NCI-H510A treated with DMSO at 0.1 percent for 48 hours (cell line): Measurements from ENCODE around the gene BDH1.
A peak's percentile ranks its signal among the peaks of the same experiment; 100 is the strongest.
"Not testable (repeated sequence)": the region's sequence is repeated elsewhere in the genome, so short reads cannot be mapped to it uniquely, and the experiment has no call there.

Experiments
- DNase-seq: peaks from one replicate; lab custom pipeline; 2025; lab: John Stamatoyannopoulos, UW

BDH1 gene

DNA sequence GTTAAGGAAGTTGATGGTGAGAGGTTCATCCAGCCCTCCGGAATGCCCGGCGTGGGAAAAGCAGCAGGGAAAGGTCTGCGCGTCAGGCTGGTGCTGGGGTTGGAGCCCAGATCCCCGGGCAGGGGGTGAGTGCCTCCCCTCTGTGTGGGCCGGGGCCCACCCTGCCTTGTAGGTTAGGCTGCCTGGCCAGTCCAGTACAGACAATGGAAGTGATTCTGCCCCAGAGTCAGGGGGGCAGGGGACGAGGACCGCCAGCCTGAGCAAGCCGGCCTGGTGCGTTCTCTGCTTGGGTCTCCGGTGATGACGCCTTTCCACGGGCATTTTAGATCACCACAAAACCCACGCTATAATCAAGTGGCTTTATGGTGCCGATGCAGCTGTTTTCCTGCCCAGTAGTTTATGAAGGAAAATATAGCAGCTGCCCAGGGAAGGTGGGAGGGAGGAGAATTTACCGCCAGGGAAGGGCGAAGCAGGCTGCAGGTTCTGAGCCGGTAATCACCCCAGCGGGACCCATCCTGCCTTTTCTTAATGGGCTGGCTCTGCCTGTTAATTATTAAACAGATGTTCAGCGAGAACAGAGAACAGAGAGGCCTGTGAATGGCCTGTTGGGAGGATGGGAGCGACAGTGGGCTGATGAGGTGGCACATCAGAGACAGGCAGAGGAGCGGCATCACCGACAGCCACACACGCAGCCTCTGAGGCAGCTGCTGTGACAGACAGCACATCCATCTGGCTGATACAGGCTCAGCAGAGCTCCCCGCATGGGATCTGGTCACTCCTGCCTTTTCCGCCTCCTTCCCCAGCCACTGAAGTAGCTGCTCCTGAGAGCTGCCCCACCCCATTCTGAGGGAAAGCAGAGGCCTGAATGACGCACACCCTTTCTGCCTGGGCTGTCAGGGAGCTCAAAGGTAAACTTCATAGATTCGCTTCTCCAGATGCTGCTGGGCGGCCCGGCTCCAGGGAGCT, 35.2 kb downstream of the BDH1 start:
- DNase-seq: no peak

- DNase-seq: no peak
Observed at GRCh38 chr3:197519801-197520211, 36.0 kb downstream of the BDH1 start.

GRCh38 chr3:197518881-197519421, 36.8 kb downstream of the BDH1 start:
- no peak for DNase-seq

DNA sequence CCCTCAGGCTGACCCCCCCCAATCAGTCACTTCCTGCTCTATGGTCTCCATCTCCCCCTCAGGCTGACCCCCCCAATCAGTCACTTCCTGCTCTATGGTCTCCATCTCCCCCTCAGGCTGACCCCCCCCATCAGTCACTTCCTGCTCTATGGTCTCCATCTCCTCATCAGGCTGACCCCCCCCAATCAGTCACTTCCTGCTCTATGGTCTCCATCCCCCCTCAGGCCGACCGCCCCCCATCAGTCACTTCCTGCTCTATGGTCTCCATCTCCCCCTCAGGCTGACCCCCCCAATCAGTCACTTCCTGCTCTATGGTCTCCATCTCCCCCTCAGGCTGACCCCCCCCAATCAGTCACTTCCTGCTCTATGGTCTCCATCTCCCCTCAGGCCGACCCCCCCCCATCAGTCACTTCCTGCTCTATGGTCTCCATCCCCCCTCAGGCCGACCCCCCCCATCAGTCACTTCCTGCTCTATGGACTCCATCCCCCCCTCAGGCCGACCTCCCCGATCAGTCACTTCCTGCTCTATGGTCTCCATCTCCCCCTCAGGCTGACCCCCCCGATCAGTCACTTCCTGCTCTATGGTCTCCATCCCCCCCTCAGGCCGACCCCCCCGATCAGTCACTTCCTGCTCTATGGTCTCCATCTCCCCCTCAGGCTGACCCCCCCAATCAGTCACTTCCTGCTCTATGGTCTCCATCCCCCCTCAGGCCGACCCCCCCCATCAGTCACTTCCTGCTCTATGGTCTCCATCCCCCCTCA, 37.7 kb downstream of the BDH1 start:
- not testable (repeated sequence) for DNase-seq

GRCh38 chr3:197516890-197517606, 38.7 kb downstream of the BDH1 start:
- DNase-seq: not testable (repeated sequence)

DNA sequence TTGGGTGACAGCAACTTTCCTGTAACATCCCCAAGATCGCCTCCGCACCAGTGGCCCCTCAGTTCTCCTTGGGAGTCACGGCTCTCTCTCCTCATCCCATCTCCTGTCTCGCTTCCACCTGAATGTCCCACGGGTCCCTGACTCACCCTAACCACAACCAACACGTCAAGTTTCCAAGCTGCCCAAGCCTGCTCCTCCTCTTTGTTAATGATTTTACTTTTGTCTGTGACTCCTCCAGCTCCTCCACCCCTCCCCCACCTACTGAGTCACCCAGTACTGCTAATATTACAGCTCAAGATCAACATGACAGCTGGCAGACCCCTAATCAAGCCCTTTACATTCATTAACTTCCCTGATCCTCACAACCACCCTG, 39.3 kb downstream of the BDH1 start:
- no peak for DNase-seq

- no peak for DNase-seq
Observed at GRCh38 chr3:197514786-197515355, 40.9 kb downstream of the BDH1 start.

GRCh38 chr3:197513953-197514785, 41.6 kb downstream of the BDH1 start:
- DNase-seq: no peak

DNA sequence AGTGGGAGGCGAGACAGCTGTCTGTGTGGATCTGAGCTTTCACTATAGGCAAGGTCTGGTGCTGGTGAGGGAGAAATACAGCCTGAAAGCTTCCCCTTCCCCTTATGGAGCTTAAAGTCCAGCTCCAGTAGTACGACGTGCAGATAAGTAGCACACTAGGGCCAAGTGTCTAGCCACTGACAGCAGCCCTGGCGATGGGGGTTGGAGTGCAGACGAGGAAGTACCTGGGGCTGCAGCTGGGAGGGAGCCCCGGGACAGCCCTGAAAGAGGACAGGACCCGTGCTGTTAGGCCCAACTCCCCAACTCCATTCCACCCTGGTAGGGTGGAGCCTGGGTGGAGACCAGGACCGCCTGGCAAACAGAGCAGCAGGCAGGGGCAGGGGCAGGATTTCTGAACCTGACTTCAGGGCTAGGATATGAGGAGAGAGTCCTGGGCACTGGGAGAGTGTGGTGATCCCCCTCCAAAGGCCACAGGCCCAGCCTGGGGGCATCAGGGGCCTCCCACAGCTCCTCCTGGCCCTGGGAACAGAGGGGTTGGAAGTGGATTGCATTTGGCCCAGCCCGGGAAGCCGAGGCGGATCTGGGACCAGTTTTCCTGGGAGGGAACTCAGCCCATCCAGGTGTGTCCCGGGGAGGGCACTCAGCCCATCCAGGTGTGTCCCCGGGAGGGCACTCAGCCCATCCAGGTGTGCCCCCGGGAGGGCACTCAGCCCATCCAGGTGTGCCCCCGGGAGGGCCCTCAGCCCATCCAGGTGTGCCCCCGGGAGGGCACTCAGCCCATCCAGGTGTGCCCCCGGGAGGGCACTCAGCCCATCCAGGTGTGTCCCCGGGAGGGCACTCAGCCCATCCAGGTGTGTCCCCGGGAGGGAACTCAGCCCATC, 42.8 kb downstream of the BDH1 start:
- DNase-seq: no peak

GRCh38 chr3:197511853-197512635, 43.7 kb downstream of the BDH1 start:
- DNase-seq: no peak

- no peak for DNase-seq
Observed at GRCh38 chr3:197511130-197511529, 44.6 kb downstream of the BDH1 start.

DNA sequence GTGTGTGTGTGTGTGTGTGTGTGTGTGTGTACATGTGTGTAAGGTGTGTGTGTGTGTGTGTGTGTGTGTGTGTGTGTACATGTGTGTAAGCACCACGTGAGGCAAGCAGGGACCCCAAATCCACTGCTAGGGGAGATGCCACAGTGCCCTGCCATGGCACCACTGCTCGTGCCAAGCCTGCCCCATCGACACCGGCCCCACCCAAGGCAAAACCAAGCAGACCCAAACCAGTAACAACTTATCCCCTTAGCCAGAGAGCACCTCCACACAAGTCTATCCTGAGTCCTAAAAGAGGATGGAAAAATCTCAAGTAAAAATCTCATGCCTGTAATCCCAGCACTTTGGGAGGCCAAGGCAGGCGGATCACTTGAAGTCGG, 45.1 kb downstream of the BDH1 start:
- DNase-seq: no peak

DNA sequence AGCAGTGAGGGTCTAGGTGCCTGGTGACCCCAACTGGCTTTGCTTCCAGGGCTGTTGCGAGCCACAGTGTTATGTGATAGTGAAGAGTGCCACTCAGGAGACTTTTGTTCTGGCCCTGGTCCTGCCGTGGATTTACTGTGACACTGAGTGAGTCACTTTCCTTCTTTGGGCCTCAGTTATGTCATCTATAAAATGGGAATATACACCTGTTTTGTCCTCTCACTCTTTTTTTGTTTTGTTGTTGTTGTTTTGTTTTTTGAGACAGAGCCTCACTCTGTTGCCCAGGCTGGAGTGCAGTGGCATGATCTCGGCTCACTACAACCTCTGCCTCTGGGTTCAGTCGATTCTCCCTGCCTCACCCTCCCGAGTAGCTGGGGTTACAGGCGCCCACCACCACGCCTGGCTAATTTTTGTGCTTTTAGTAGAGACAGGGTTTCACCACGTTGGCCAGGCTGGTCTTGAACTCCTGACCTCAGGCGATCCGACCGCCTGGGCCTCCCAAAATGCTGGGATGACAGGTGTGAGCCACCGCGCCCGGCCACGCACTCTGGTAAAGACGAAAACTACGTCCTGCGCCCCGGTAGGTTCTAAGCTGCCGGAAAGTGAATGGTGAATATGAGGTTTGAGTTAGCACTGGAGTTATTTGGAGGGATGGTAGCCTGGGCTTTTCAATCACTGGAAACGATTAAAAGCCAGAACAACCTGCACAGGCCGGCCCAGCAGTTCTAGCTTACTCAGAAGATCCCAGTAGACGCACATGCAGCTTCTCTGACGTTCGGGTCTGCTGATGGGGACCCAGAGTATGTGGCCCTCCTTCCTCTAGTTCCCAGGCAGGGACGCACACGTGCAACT, 46.6 kb downstream of the BDH1 start:
- DNase-seq: no peak

GRCh38 chr3:197508461-197508860, 47.3 kb downstream of the BDH1 start:
- DNase-seq: peak; percentile 35

GRCh38 chr3:197508051-197508451, 47.7 kb downstream of the BDH1 start:
- DNase-seq: no peak

- DNase-seq: no peak
Observed at GRCh38 chr3:197507541-197507940, 48.2 kb downstream of the BDH1 start.

DNA sequence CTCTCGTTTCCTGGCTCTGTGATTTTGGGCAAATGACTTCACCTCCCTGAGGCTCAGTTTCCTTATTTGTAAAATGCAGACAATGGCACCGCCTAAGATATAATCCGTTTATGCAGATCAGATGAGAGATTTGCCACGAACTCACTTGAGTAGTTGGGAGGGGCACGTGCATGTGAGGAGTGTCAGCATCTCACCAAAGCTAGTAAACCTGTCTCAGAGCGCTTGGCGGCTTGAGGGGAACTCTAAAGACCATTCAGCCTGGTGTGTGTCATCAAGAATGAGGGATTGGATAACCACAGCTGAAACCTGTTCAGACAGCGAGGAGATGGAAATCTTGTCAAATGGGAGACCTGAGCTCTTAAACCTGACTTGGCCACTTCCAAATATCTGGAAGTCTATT, 48.7 kb downstream of the BDH1 start:
- no peak for DNase-seq
